ENCODE measurements around the gene AOAH.

The AOAH gene

DNA sequence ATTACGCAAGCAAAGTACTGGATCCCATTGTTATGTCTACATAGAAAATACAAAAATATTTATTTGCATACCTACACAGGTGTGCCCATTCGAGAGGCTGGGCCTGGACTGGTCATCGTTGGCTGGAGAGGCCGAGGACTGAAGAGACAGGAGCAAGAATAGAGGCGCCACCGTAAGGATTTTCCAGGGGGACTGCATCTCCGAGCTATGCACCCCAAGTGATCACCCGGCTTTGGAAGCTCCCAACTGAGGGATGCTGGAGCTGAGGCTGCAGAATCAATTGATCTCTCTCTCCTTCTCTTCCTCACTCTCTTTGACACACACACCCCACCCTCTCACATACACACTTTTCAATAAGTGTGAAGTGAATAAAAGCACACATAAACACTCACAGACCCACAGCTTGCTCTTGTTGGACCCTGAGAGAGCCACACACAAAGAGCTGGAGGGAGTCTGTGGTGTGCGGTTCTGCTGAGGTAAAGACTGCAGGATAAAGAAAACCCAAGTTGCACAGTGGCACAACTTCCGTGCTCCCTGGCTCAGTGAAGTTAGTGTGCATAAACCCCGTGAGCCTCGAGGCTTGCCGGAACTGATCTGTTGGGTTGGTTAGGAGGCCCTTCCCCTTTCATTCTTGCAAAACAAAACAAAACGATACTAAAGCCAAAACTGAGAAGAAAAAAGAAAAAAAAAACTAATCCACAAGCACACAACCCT lies at the start of gene AOAH:
AOAH (minus strand) TSS at position 544 of the 714 bp plus-strand sequence; CDS start at position 198, 346 bp downstream.
- Histone ChIP-seq H3K9me3 (peaks cover 2% of the 10 kb centered on the region; the same call in 1 of the 2 replicates), H3K36me3 (no peaks in the 10 kb centered on the region), H3K9ac (no peak within 1 kb of the TSS), H4K20me1 (no peaks in the 10 kb centered on the region), H3K4me2 (peak within 1 kb of the TSS; percentile 42), H3K27me3 (no peaks in the 10 kb centered on the region), H3K27ac (no peak within 1 kb of the TSS), H3K4me1 (peaks cover 25% of the 10 kb centered on the region), H3K4me3 (no peak within 1 kb of the TSS)
- no peak for TF ChIP-seq Cebpa-rat (IDR thresholded peaks at IDR 0.05)

DNA sequence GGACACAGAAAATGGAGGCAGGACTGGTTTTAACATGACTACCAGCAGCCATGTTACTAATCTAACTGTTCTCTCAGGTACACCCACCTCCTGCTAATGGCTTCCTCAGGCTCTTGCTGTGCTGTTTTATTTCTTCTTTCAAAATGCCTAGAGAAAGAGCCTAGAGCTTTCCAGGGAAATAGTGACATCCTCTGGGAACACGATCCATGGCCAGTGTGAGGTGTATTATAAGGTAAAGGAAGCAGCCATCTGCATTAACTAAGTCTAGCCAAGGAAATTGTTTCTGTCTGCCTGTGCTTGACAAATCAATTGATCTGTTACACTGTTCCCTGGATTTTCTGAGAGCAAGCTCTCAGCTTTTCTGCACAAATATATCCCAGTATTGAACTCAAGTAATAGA lies 42.2 kb upstream of the AOAH start:
- no peak overlapping the region for H3K4me2 ChIP-seq
- H3K27ac ChIP-seq, result no peak overlapping the region
- no peak for TF ChIP-seq Cebpa-rat (IDR thresholded peaks at IDR 0.05)
- H3K36me3 ChIP-seq, result no peaks in the 10 kb centered on the region
- no peak overlapping the region for H3K4me3 ChIP-seq
- H3K27me3 ChIP-seq, result no peaks in the 10 kb centered on the region
- no peaks in the 10 kb centered on the region for H4K20me1 ChIP-seq
- no peaks in the 10 kb centered on the region for H3K9me3 ChIP-seq
- peaks cover 8% of the 10 kb centered on the region for H3K4me1 ChIP-seq
- no peak overlapping the region for H3K9ac ChIP-seq

GRCh38 chr7:36765605-36766004 lies 41.3 kb upstream of the AOAH start:
- Histone ChIP-seq H3K27me3 (no peaks in the 10 kb centered on the region), H3K4me3 (no peak overlapping the region), H3K4me1 (peaks cover 8% of the 10 kb centered on the region), H3K9me3 (no peaks in the 10 kb centered on the region), H3K36me3 (no peaks in the 10 kb centered on the region), H3K9ac (no peak overlapping the region), H4K20me1 (no peaks in the 10 kb centered on the region), H3K27ac (no peak overlapping the region), H3K4me2 (no peak overlapping the region)
- no peak for TF ChIP-seq Cebpa-rat (IDR thresholded peaks at IDR 0.05)

- TF ChIP-seq Cebpa-rat (IDR thresholded peaks at IDR 0.05), result no peak
- H3K9ac ChIP-seq, result no peak overlapping the region
- H4K20me1 ChIP-seq, result no peaks in the 10 kb centered on the region
- no peak overlapping the region for H3K4me3 ChIP-seq
- no peaks in the 10 kb centered on the region for H3K36me3 ChIP-seq
- no peaks in the 10 kb centered on the region for H3K9me3 ChIP-seq
- H3K27ac ChIP-seq, result no peak overlapping the region
- no peaks in the 10 kb centered on the region for H3K27me3 ChIP-seq
- H3K4me1 ChIP-seq, result peaks cover 9% of the 10 kb centered on the region
- H3K4me2 ChIP-seq, result peak overlapping the region; percentile 4; the same call in 1 of the 2 replicates
Measured at GRCh38 chr7:36764929-36765328, 40.6 kb upstream of the AOAH start.

- H4K20me1 ChIP-seq, result no peaks in the 10 kb centered on the region
- no peak for TF ChIP-seq Cebpa-rat (IDR thresholded peaks at IDR 0.05)
- no peak overlapping the region for H3K27ac ChIP-seq
- no peaks in the 10 kb centered on the region for H3K27me3 ChIP-seq
- H3K9ac ChIP-seq, result no peak overlapping the region
- H3K36me3 ChIP-seq, result no peaks in the 10 kb centered on the region
- H3K4me3 ChIP-seq, result no peak overlapping the region
- H3K4me2 ChIP-seq, result no peak overlapping the region
- H3K9me3 ChIP-seq, result no peaks in the 10 kb centered on the region
- H3K4me1 ChIP-seq, result peaks cover 25% of the 10 kb centered on the region
Measured at GRCh38 chr7:36763132-36763816, 39.0 kb upstream of the AOAH start.

- no peaks in the 10 kb centered on the region for H3K27me3 ChIP-seq
- H3K27ac ChIP-seq, result no peak overlapping the region
- H3K9ac ChIP-seq, result no peak overlapping the region
- H3K4me1 ChIP-seq, result peaks cover 25% of the 10 kb centered on the region
- H4K20me1 ChIP-seq, result no peaks in the 10 kb centered on the region
- H3K36me3 ChIP-seq, result no peaks in the 10 kb centered on the region
- no peak overlapping the region for H3K4me3 ChIP-seq
- H3K4me2 ChIP-seq, result no peak overlapping the region
- no peaks in the 10 kb centered on the region for H3K9me3 ChIP-seq
- no peak for TF ChIP-seq Cebpa-rat (IDR thresholded peaks at IDR 0.05)
Measured at GRCh38 chr7:36762394-36762793, 38.1 kb upstream of the AOAH start.

DNA sequence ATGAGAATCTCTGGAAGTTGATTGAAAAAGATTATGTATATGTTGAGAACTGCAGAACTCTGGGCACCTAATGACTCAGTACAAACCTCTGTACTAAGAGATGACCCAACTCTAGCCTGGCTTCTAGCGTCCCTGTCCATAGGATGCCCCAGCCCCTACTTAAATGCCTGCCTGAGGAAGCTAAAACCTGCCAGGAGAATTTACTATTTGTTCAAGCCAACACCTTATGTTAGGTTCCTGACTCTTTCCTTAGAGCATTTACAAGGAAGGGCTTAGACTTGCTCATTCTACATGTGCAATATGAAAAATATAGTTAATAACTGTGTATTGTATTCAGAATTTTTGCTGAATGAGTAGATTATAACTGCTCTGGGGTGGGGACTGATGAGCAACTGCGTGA lies 37.5 kb upstream of the AOAH start:
- TF ChIP-seq Cebpa-rat (IDR thresholded peaks at IDR 0.05), result no peak
- H3K4me3 ChIP-seq, result no peak overlapping the region
- H3K4me2 ChIP-seq, result no peak overlapping the region
- no peaks in the 10 kb centered on the region for H3K27me3 ChIP-seq
- no peaks in the 10 kb centered on the region for H3K9me3 ChIP-seq
- H3K9ac ChIP-seq, result no peak overlapping the region
- no peaks in the 10 kb centered on the region for H4K20me1 ChIP-seq
- H3K36me3 ChIP-seq, result no peaks in the 10 kb centered on the region
- no peak overlapping the region for H3K27ac ChIP-seq
- peaks cover 26% of the 10 kb centered on the region for H3K4me1 ChIP-seq

DNA sequence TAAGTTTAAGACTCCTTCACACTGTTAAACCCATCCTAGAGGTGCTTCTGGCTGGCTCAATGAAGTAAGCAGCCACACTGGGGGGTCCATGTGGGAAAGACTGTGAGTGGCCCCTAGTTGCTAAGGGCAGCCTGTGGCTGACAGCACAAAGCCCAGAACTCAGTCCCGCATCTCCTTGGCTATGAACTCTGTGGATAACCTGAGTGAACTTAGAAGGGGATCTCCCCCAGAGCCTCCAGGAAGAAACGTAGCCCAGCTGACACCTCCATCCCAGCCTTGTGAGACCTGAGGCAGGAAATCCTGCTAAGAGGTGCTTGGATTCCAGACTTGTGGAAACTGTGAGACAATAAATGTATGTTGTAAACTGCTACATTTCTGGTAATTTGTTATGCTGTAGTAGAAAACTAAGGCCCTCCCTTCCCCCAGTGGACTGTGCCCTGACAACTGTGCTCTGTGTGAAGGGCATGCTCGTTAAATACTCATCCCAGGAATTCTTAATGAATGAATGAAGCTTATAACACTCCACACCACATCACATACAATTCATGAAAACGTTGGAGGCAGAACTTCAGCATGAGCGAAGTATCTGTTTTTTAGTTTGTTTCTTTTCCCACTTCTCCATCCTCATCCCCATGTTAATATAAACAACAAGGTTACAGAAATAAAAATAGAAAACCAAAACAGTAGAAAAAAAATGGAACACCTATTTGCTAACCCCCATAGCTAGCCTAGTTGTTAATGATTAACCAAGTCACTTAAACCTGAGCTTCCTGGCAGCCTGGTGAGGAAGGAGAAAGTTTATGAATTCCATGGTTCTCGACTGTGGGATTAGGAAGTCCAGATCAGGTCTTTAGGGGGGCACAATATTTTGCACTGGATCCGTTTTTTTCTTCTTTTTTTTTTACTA lies 36.8 kb upstream of the AOAH start:
- H3K27me3 ChIP-seq, result no peaks in the 10 kb centered on the region
- no peak overlapping the region for H3K4me2 ChIP-seq
- H3K4me1 ChIP-seq, result peaks cover 32% of the 10 kb centered on the region
- H3K27ac ChIP-seq, result no peak overlapping the region
- H4K20me1 ChIP-seq, result no peaks in the 10 kb centered on the region
- TF ChIP-seq Cebpa-rat (IDR thresholded peaks at IDR 0.05), result no peak
- no peaks in the 10 kb centered on the region for H3K9me3 ChIP-seq
- H3K4me3 ChIP-seq, result no peak overlapping the region
- H3K9ac ChIP-seq, result no peak overlapping the region
- no peaks in the 10 kb centered on the region for H3K36me3 ChIP-seq

- H3K4me2 ChIP-seq, result peak overlapping the region; percentile 65
- no peaks in the 10 kb centered on the region for H3K36me3 ChIP-seq
- H3K27me3 ChIP-seq, result no peaks in the 10 kb centered on the region
- no peaks in the 10 kb centered on the region for H3K9me3 ChIP-seq
- no peak overlapping the region for H3K4me3 ChIP-seq
- H4K20me1 ChIP-seq, result no peaks in the 10 kb centered on the region
- H3K9ac ChIP-seq, result no peak overlapping the region
- no peak for TF ChIP-seq Cebpa-rat (IDR thresholded peaks at IDR 0.05)
- peaks cover 25% of the 10 kb centered on the region for H3K4me1 ChIP-seq
- H3K27ac ChIP-seq, result peak overlapping the region; percentile 59; the same call in 1 of the 2 replicates
Measured at GRCh38 chr7:36758879-36759278, 34.6 kb upstream of the AOAH start.

All from BLaER1 (cell line).